ENCODE data around the gene KRTAP10-6.

KRTAP10-6 gene

GRCh38 chr21:44615466-44615865 is 23.2 kb upstream of the KRTAP10-6 start:
- no peak overlapping the region for H3K9ac ChIP-seq (ENCODE audit: low read length)
- H3F3A ChIP-seq (ENCODE audit: insufficient read depth): no peaks in the 10 kb centered on the region
- H3K4me3 ChIP-seq (ENCODE audit: insufficient read depth, low read length, poor library complexity, severe bottlenecking): no peak overlapping the region
- H3K27ac ChIP-seq (ENCODE audit: low read depth, low read length): no peak overlapping the region
- no peak overlapping the region for H2AFZ ChIP-seq (ENCODE audit: low read depth, low read length, severe bottlenecking)
- no peaks in the 10 kb centered on the region; the same call in 1 of the 2 replicates for H3K9me3 ChIP-seq (ENCODE audit: insufficient read depth, low read length)
- H3K27me3 ChIP-seq (ENCODE audit: low read length): no peaks in the 10 kb centered on the region
- H3K79me2 ChIP-seq (ENCODE audit: insufficient read depth, low read length): no peaks in the 10 kb centered on the region
- H4K20me1 ChIP-seq (ENCODE audit: low read depth, low read length): no peaks in the 10 kb centered on the region
- H3K4me2 ChIP-seq (ENCODE audit: low read depth, low read length, poor library complexity, severe bottlenecking): no peak overlapping the region
- TF ChIP-seq CTCF (IDR thresholded peaks at IDR 0.05; ENCODE audit: insufficient read depth, low read length, poor library complexity, severe bottlenecking) (no peak), EZH2phosphoT487 (conservative IDR thresholded peaks at IDR 0.05; ENCODE audit: low read length) (no peak)
- no peaks in the 10 kb centered on the region for H3K36me3 ChIP-seq (ENCODE audit: low read length)
- no peaks in the 10 kb centered on the region for H3K9me2 ChIP-seq (replicated peaks; ENCODE audit: insufficient read depth, low read length)

DNA sequence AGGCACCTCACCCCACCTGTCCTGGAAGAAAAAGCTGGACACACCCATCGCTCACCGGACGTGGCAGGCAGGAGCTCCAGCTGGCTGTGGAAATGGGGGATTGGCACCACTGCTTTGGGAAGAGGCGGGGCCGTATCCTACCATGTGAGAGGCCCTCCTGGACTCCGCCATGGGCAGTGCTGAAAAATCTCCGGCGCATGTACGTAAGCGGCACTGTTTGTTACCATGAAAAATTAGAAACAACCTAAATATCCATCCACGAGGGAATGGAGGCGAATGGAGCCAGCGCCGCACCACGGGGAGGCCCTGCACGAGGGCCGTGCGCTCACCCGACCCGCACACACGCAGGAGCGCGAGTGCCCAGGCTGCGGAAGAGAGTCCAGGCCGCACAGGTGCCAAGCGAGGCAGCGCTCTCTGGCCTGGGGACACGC is 22.7 kb upstream of the KRTAP10-6 start:
- Histone ChIP-seq H3K27me3 (ENCODE audit: low read length) (no peaks in the 10 kb centered on the region), H3F3A (ENCODE audit: insufficient read depth) (no peaks in the 10 kb centered on the region), H4K20me1 (ENCODE audit: low read depth, low read length) (no peaks in the 10 kb centered on the region), H3K4me3 (ENCODE audit: insufficient read depth, low read length, poor library complexity, severe bottlenecking) (no peak overlapping the region), H3K4me2 (ENCODE audit: low read depth, low read length, poor library complexity, severe bottlenecking) (no peak overlapping the region), H3K27ac (ENCODE audit: low read depth, low read length) (no peak overlapping the region), H3K79me2 (ENCODE audit: insufficient read depth, low read length) (no peaks in the 10 kb centered on the region), H3K9me3 (ENCODE audit: insufficient read depth, low read length) (no peaks in the 10 kb centered on the region; the same call in 1 of the 2 replicates), H3K9ac (ENCODE audit: low read length) (no peak overlapping the region), H3K9me2 (replicated peaks; ENCODE audit: insufficient read depth, low read length) (no peaks in the 10 kb centered on the region), H2AFZ (ENCODE audit: low read depth, low read length, severe bottlenecking) (no peak overlapping the region), H3K36me3 (ENCODE audit: low read length) (no peaks in the 10 kb centered on the region)
- TF ChIP-seq CTCF (IDR thresholded peaks at IDR 0.05; ENCODE audit: insufficient read depth, low read length, poor library complexity, severe bottlenecking) (no peak), EZH2phosphoT487 (conservative IDR thresholded peaks at IDR 0.05; ENCODE audit: low read length) (no peak)

DNA sequence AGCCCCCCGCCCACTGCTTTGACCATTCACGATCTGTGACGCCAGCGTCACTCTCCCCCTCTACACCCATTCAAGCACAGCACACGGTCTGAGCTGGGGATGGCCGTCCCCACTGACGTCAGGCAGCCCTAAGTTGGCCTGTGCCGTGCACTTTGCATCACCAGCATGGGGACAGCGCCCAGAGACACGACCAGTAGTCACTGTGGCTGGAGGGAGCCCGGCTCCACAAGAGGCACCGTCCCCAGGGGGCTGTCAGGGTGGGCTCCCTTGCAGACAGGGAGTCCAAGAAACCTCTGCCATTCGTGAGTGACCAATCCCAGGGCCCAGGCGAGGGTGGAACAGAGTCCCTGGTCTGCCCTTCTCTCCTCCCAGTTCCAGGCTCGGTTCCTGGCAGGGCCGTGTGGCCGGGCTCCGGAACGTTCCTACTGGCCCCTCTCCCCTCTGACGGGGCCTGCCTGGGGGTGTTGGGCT is 21.9 kb upstream of the KRTAP10-6 start:
- H3K4me3 ChIP-seq (ENCODE audit: insufficient read depth, low read length, poor library complexity, severe bottlenecking): no peak overlapping the region
- no peak overlapping the region for H3K9ac ChIP-seq (ENCODE audit: low read length)
- no peaks in the 10 kb centered on the region for H3K79me2 ChIP-seq (ENCODE audit: insufficient read depth, low read length)
- no peak overlapping the region for H3K27ac ChIP-seq (ENCODE audit: low read depth, low read length)
- TF ChIP-seq CTCF (IDR thresholded peaks at IDR 0.05; ENCODE audit: insufficient read depth, low read length, poor library complexity, severe bottlenecking) (no peak), EZH2phosphoT487 (conservative IDR thresholded peaks at IDR 0.05; ENCODE audit: low read length) (no peak)
- H3K36me3 ChIP-seq (ENCODE audit: low read length): no peaks in the 10 kb centered on the region
- H3K27me3 ChIP-seq (ENCODE audit: low read length): no peaks in the 10 kb centered on the region
- H3K4me2 ChIP-seq (ENCODE audit: low read depth, low read length, poor library complexity, severe bottlenecking): no peak overlapping the region
- H2AFZ ChIP-seq (ENCODE audit: low read depth, low read length, severe bottlenecking): no peak overlapping the region
- H3K9me3 ChIP-seq (ENCODE audit: insufficient read depth, low read length): no peaks in the 10 kb centered on the region
- H3K9me2 ChIP-seq (replicated peaks; ENCODE audit: insufficient read depth, low read length): no peaks in the 10 kb centered on the region
- no peaks in the 10 kb centered on the region for H3F3A ChIP-seq (ENCODE audit: insufficient read depth)
- no peaks in the 10 kb centered on the region for H4K20me1 ChIP-seq (ENCODE audit: low read depth, low read length)
